Neural cell (in vitro differentiated cells): ENCODE results near the gene CTNNA2.

Source experiments
- EP300 ChIP-seq: fragments of 450-650 bp; conservative IDR thresholded peaks from 2 replicates; pipeline ENCODE4 v1.6.1; 2014; ENCODE audit warnings: antibody characterized with exemption, mild to moderate bottlenecking, moderate library complexity; ENCODE audit not compliant: poor library complexity, severe bottlenecking
- TF ChIP-seq, protein P1 (sequence below): fragments of 450-650 bp; IDR thresholded peaks from 2 replicates; pipeline ENCODE4 v1.5.1; 2014; ENCODE audit warnings: antibody characterized with exemption, mild to moderate bottlenecking, moderate library complexity; ENCODE audit not compliant: poor library complexity, severe bottlenecking
- TF ChIP-seq, protein P2 (sequence below): IDR thresholded peaks from 2 replicates; pipeline ENCODE4 v1.6.1; 2012; ENCODE audit warnings: borderline replicate concordance

DNA sequence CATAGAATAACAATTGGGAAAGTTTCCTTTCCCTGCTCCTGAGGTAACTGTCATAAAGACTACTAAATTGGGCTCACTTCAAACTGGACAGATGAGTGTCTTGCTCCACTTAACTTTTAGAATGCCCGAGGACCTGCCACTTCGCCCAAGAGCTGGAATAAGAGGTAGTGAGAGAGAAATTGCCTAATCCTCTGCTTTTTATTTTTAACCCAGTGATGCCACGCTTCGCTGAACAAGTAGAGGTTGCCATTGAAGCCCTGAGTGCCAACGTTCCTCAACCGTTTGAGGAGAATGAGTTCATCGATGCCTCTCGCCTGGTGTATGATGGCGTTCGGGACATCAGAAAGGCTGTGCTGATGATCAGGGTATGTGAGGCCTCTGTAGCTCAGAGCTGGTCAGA, 1061.1 kb downstream of the CTNNA2 start:
- no peak for TF ChIP-seq EP300
- TF ChIP-seq, protein P1, sequence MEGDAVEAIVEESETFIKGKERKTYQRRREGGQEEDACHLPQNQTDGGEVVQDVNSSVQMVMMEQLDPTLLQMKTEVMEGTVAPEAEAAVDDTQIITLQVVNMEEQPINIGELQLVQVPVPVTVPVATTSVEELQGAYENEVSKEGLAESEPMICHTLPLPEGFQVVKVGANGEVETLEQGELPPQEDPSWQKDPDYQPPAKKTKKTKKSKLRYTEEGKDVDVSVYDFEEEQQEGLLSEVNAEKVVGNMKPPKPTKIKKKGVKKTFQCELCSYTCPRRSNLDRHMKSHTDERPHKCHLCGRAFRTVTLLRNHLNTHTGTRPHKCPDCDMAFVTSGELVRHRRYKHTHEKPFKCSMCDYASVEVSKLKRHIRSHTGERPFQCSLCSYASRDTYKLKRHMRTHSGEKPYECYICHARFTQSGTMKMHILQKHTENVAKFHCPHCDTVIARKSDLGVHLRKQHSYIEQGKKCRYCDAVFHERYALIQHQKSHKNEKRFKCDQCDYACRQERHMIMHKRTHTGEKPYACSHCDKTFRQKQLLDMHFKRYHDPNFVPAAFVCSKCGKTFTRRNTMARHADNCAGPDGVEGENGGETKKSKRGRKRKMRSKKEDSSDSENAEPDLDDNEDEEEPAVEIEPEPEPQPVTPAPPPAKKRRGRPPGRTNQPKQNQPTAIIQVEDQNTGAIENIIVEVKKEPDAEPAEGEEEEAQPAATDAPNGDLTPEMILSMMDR, result no peak
- TF ChIP-seq, protein P2, sequence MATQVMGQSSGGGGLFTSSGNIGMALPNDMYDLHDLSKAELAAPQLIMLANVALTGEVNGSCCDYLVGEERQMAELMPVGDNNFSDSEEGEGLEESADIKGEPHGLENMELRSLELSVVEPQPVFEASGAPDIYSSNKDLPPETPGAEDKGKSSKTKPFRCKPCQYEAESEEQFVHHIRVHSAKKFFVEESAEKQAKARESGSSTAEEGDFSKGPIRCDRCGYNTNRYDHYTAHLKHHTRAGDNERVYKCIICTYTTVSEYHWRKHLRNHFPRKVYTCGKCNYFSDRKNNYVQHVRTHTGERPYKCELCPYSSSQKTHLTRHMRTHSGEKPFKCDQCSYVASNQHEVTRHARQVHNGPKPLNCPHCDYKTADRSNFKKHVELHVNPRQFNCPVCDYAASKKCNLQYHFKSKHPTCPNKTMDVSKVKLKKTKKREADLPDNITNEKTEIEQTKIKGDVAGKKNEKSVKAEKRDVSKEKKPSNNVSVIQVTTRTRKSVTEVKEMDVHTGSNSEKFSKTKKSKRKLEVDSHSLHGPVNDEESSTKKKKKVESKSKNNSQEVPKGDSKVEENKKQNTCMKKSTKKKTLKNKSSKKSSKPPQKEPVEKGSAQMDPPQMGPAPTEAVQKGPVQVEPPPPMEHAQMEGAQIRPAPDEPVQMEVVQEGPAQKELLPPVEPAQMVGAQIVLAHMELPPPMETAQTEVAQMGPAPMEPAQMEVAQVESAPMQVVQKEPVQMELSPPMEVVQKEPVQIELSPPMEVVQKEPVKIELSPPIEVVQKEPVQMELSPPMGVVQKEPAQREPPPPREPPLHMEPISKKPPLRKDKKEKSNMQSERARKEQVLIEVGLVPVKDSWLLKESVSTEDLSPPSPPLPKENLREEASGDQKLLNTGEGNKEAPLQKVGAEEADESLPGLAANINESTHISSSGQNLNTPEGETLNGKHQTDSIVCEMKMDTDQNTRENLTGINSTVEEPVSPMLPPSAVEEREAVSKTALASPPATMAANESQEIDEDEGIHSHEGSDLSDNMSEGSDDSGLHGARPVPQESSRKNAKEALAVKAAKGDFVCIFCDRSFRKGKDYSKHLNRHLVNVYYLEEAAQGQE, result no peak
